HG03521 (cell line): ENCODE results near the gene ASB3.
"Not testable (repeated sequence)": the region's sequence is repeated elsewhere in the genome, so short reads cannot be mapped to it uniquely, and the experiment has no call there.

ENCODE experiments used
- ATAC-seq: cut with Tn5 transposase; IDR thresholded peaks from one replicate; pipeline ENCODE4 v1.9.1; 2021; ENCODE audit warnings: mild to moderate bottlenecking, moderate library complexity; ENCODE audit not compliant: unreplicated experiment

The ASB3 gene

GRCh38 chr2:53786705-53787613, at the start of gene ASB3, which contains the start of gene ERLEC1:
Gene ASB3, minus strand, starts transcription at chr2:53786953. Its CDS starts 21,381 bp downstream, at chr2:53765572.
Gene ERLEC1, plus strand, starts transcription at chr2:53787044. Its CDS starts 167 bp downstream, at chr2:53787211.
- ATAC-seq = peak; percentile 97

GRCh38 chr2:53829980-53830290, 43.2 kb upstream of the ASB3 start:
- not testable (repeated sequence) for ATAC-seq

- no peak for ATAC-seq
These were observed 42.7 kb upstream of the ASB3 start for GRCh38 chr2:53829273-53829979.

- no peak for ATAC-seq
These were observed 41.6 kb upstream of the ASB3 start for GRCh38 chr2:53828331-53828730.

- no peak for ATAC-seq
These were observed 40.8 kb upstream of the ASB3 start for GRCh38 chr2:53827398-53828175.

GRCh38 chr2:53826587-53827397, 40.0 kb upstream of the ASB3 start:
- no peak for ATAC-seq

GRCh38 chr2:53826030-53826410, 39.3 kb upstream of the ASB3 start:
- no peak for ATAC-seq

GRCh38 chr2:53823639-53824038, 36.9 kb upstream of the ASB3 start:
- ATAC-seq = not testable (repeated sequence)

- ATAC-seq = no peak
These were observed 35.1 kb upstream of the ASB3 start for GRCh38 chr2:53821810-53822209.

- ATAC-seq = no peak
These were observed 34.0 kb upstream of the ASB3 start for GRCh38 chr2:53820711-53821110.

GRCh38 chr2:53820048-53820447, 33.3 kb upstream of the ASB3 start:
- ATAC-seq = no peak

- no peak for ATAC-seq
These were observed 32.9 kb upstream of the ASB3 start for GRCh38 chr2:53819634-53820033.

GRCh38 chr2:53818854-53819435, 32.2 kb upstream of the ASB3 start:
- ATAC-seq = no peak

GRCh38 chr2:53813151-53813550, 26.4 kb upstream of the ASB3 start:
- ATAC-seq = no peak

- no peak for ATAC-seq
These were observed 24.8 kb upstream of the ASB3 start for GRCh38 chr2:53811601-53812000.

GRCh38 chr2:53802617-53803151, 15.9 kb upstream of the ASB3 start:
- no peak for ATAC-seq

GRCh38 chr2:53801547-53801946, 14.8 kb upstream of the ASB3 start:
- no peak for ATAC-seq

- ATAC-seq = no peak
These were observed 7.1 kb upstream of the ASB3 start for GRCh38 chr2:53793821-53794220.

GRCh38 chr2:53793261-53793660, 6.5 kb upstream of the ASB3 start:
- no peak for ATAC-seq
